ENCODE measurements around the gene PARP6.

Gene PARP6

GRCh38 chr15:72271895-72272212, 500 bp downstream of the PARP6 start:
- Histone ChIP-seq H3K27me3 (ENCODE audit: control insufficient read depth in 1 of 2, insufficient read depth in 1 of 2, low read length in 2 of 2) (peaks cover 0 to 6% of the 10 kb centered on the region in 2 experiments), H3K9me3 (ENCODE audit: control insufficient read depth, low read length) (no peaks in the 10 kb centered on the region), H3K23ac (ENCODE audit: low read length in 2 of 2) (no peak overlapping the region), H4K91ac (ENCODE audit: low read length) (no peak overlapping the region), H2BK15ac (ENCODE audit: low read depth, poor library complexity, severe bottlenecking) (peak overlapping the region; percentile 67), H3K4me1 (ENCODE audit: control insufficient read depth, insufficient read depth, low read depth, low read length) (peaks cover 3% of the 10 kb centered on the region), H3K27ac (ENCODE audit: low read length, poor library complexity, severe bottlenecking) (peak overlapping the region; percentile 27), H2AK5ac (ENCODE audit: low read length, severe bottlenecking) (peak overlapping the region; percentile 21), H3K9ac (ENCODE audit: low read length) (peak overlapping the region; percentile 95), H2BK5ac (ENCODE audit: low read depth, low read length, poor library complexity, severe bottlenecking) (no peak overlapping the region), H3K36me3 (ENCODE audit: control insufficient read depth in 1 of 2, insufficient read depth in 2 of 2, low read depth in 1 of 2, low read length in 2 of 2) (peaks cover 13 to 37% of the 10 kb centered on the region in 2 experiments), H3K18ac (ENCODE audit: low read depth in 1 of 2, low read length in 2 of 2) (peak overlapping the region; percentile 89 to 97), H2AFZ (ENCODE audit: low read depth, low read length) (peak overlapping the region; percentile 80), H3K79me1 (replicated peaks; ENCODE audit: low read length, poor library complexity, severe bottlenecking) (peaks cover 27% of the 10 kb centered on the region), H3K14ac (ENCODE audit: low read length in 2 of 2) (no peak overlapping the region), H2BK12ac (ENCODE audit: low read length in 2 of 2) (peak overlapping the region in 1 of 2 experiments; percentile 63), H4K8ac (ENCODE audit: low read length) (peak overlapping the region; percentile 98), H2BK120ac (ENCODE audit: low read depth, low read length) (no peak overlapping the region), H3K4ac (ENCODE audit: low read depth in 1 of 2, low read length in 2 of 2) (peak overlapping the region; percentile 75 to 99), H3K4me3 (ENCODE audit: insufficient read depth in 1 of 2, low read depth in 1 of 2, low read length in 2 of 2) (peak overlapping the region; percentile 93 to 96), H3K4me2 (ENCODE audit: low read length, poor library complexity, severe bottlenecking) (peak overlapping the region; percentile 86)
- 8% methylated on average over 13 of the region's 13 CpGs for WGBS
- peak; percentile 27 for DNase-seq

GRCh38 chr15:72271221-72271620, 1.1 kb downstream of the PARP6 start:
- Histone ChIP-seq H2BK5ac (ENCODE audit: low read depth, low read length, poor library complexity, severe bottlenecking) (no peak overlapping the region), H3K27me3 (ENCODE audit: control insufficient read depth in 1 of 2, insufficient read depth in 1 of 2, low read length in 2 of 2) (peaks cover 0 to 2% of the 10 kb centered on the region in 2 experiments), H2BK12ac (ENCODE audit: low read length in 2 of 2) (no peak overlapping the region), H2BK15ac (ENCODE audit: low read depth, poor library complexity, severe bottlenecking) (no peak overlapping the region), H3K79me1 (replicated peaks; ENCODE audit: low read length, poor library complexity, severe bottlenecking) (peaks cover 27% of the 10 kb centered on the region), H3K4me1 (ENCODE audit: control insufficient read depth, insufficient read depth, low read depth, low read length) (peaks cover 3% of the 10 kb centered on the region), H2AFZ (ENCODE audit: low read depth, low read length) (no peak overlapping the region), H3K9me3 (ENCODE audit: control insufficient read depth, low read length) (no peaks in the 10 kb centered on the region), H4K91ac (ENCODE audit: low read length) (no peak overlapping the region), H4K8ac (ENCODE audit: low read length) (no peak overlapping the region), H3K9ac (ENCODE audit: low read length) (peak overlapping the region; percentile 95), H3K36me3 (ENCODE audit: control insufficient read depth in 1 of 2, insufficient read depth in 2 of 2, low read depth in 1 of 2, low read length in 2 of 2) (peaks cover 13 to 43% of the 10 kb centered on the region in 2 experiments), H3K14ac (ENCODE audit: low read length in 2 of 2) (no peak overlapping the region), H3K23ac (ENCODE audit: low read length in 2 of 2) (no peak overlapping the region), H2BK120ac (ENCODE audit: low read depth, low read length) (no peak overlapping the region), H3K18ac (ENCODE audit: low read depth in 1 of 2, low read length in 2 of 2) (no peak overlapping the region), H3K27ac (ENCODE audit: low read length, poor library complexity, severe bottlenecking) (no peak overlapping the region), H3K4ac (ENCODE audit: low read depth in 1 of 2, low read length in 2 of 2) (no peak overlapping the region), H3K4me2 (ENCODE audit: low read length, poor library complexity, severe bottlenecking) (peak overlapping the region; percentile 8), H2AK5ac (ENCODE audit: low read length, severe bottlenecking) (no peak overlapping the region), H3K4me3 (ENCODE audit: insufficient read depth in 1 of 2, low read depth in 1 of 2, low read length in 2 of 2) (peak overlapping the region in 1 of 2 experiments; percentile 93)
- 100% methylated on average over 2 of the region's 4 CpGs for WGBS
- DNase-seq = no peak

- Histone ChIP-seq H3K4ac (ENCODE audit: low read depth in 1 of 2, low read length in 2 of 2) (no peak overlapping the region), H2AFZ (ENCODE audit: low read depth, low read length) (no peak overlapping the region), H3K4me3 (ENCODE audit: insufficient read depth in 1 of 2, low read depth in 1 of 2, low read length in 2 of 2) (no peak overlapping the region), H4K91ac (ENCODE audit: low read length) (no peak overlapping the region), H3K18ac (ENCODE audit: low read depth in 1 of 2, low read length in 2 of 2) (no peak overlapping the region), H3K14ac (ENCODE audit: low read length in 2 of 2) (no peak overlapping the region), H2BK12ac (ENCODE audit: low read length in 2 of 2) (no peak overlapping the region), H3K9me3 (ENCODE audit: control insufficient read depth, low read length) (no peaks in the 10 kb centered on the region), H3K36me3 (ENCODE audit: control insufficient read depth in 1 of 2, insufficient read depth in 2 of 2, low read depth in 1 of 2, low read length in 2 of 2) (peaks cover 22 to 58% of the 10 kb centered on the region in 2 experiments), H2BK120ac (ENCODE audit: low read depth, low read length) (no peak overlapping the region), H3K27ac (ENCODE audit: low read length, poor library complexity, severe bottlenecking) (no peak overlapping the region), H3K79me1 (replicated peaks; ENCODE audit: low read length, poor library complexity, severe bottlenecking) (peaks cover 31% of the 10 kb centered on the region), H4K8ac (ENCODE audit: low read length) (no peak overlapping the region), H3K9ac (ENCODE audit: low read length) (no peak overlapping the region), H2BK5ac (ENCODE audit: low read depth, low read length, poor library complexity, severe bottlenecking) (no peak overlapping the region), H3K4me1 (ENCODE audit: control insufficient read depth, insufficient read depth, low read depth, low read length) (peaks cover 3% of the 10 kb centered on the region), H2AK5ac (ENCODE audit: low read length, severe bottlenecking) (no peak overlapping the region), H2BK15ac (ENCODE audit: low read depth, poor library complexity, severe bottlenecking) (no peak overlapping the region), H3K27me3 (ENCODE audit: control insufficient read depth in 1 of 2, insufficient read depth in 1 of 2, low read length in 2 of 2) (no peaks in the 10 kb centered on the region), H3K4me2 (ENCODE audit: low read length, poor library complexity, severe bottlenecking) (no peak overlapping the region), H3K23ac (ENCODE audit: low read length in 2 of 2) (no peak overlapping the region)
- WGBS = 100% methylated on average over 4 of the region's 4 CpGs
- no peak for DNase-seq
Observed at GRCh38 chr15:72269739-72270138, 2.6 kb downstream of the PARP6 start.

GRCh38 chr15:72265031-72265430, 7.3 kb downstream of the PARP6 start:
- H2BK120ac ChIP-seq (ENCODE audit: low read depth, low read length) = no peak overlapping the region
- no peak overlapping the region for H3K14ac ChIP-seq (ENCODE audit: low read length in 2 of 2)
- no peak overlapping the region for H3K27ac ChIP-seq (ENCODE audit: low read length, poor library complexity, severe bottlenecking)
- H3K4me1 ChIP-seq (ENCODE audit: control insufficient read depth, insufficient read depth, low read depth, low read length) = peaks cover 1% of the 10 kb centered on the region
- no peak overlapping the region for H4K91ac ChIP-seq (ENCODE audit: low read length)
- H2BK12ac ChIP-seq (ENCODE audit: low read length in 2 of 2) = no peak overlapping the region
- H3K4me2 ChIP-seq (ENCODE audit: low read length, poor library complexity, severe bottlenecking) = no peak overlapping the region
- H3K9me3 ChIP-seq (ENCODE audit: control insufficient read depth, low read length) = no peaks in the 10 kb centered on the region
- H3K27me3 ChIP-seq (ENCODE audit: control insufficient read depth in 1 of 2, insufficient read depth in 1 of 2, low read length in 2 of 2) = no peaks in the 10 kb centered on the region
- peaks cover 33 to 97% of the 10 kb centered on the region in 2 experiments for H3K36me3 ChIP-seq (ENCODE audit: control insufficient read depth in 1 of 2, insufficient read depth in 2 of 2, low read depth in 1 of 2, low read length in 2 of 2)
- H3K23ac ChIP-seq (ENCODE audit: low read length in 2 of 2) = no peak overlapping the region
- H2BK5ac ChIP-seq (ENCODE audit: low read depth, low read length, poor library complexity, severe bottlenecking) = no peak overlapping the region
- H2AK5ac ChIP-seq (ENCODE audit: low read length, severe bottlenecking) = no peak overlapping the region
- H3K4ac ChIP-seq (ENCODE audit: low read depth in 1 of 2, low read length in 2 of 2) = no peak overlapping the region
- peaks cover 24% of the 10 kb centered on the region for H3K79me1 ChIP-seq (replicated peaks; ENCODE audit: low read length, poor library complexity, severe bottlenecking)
- no peak overlapping the region for H3K4me3 ChIP-seq (ENCODE audit: insufficient read depth in 1 of 2, low read depth in 1 of 2, low read length in 2 of 2)
- H4K8ac ChIP-seq (ENCODE audit: low read length) = no peak overlapping the region
- 95% methylated on average over 3 of the region's 5 CpGs for WGBS
- no peak overlapping the region for H3K18ac ChIP-seq (ENCODE audit: low read depth in 1 of 2, low read length in 2 of 2)
- H2AFZ ChIP-seq (ENCODE audit: low read depth, low read length) = no peak overlapping the region
- H3K9ac ChIP-seq (ENCODE audit: low read length) = no peak overlapping the region
- H2BK15ac ChIP-seq (ENCODE audit: low read depth, poor library complexity, severe bottlenecking) = no peak overlapping the region
- no peak for DNase-seq

All from mesenchymal stem cell (in vitro differentiated cells and primary cell).